Effector memory CD4-positive, alpha-beta T cell (primary cell): Measurements from ENCODE around the gene LRRFIP2.

Source experiments
- DNase-seq, 3 donors: peaks; one replicate each; pipeline ENCODE4 v3.0.0-alpha.2; 2020
- H3K27ac ChIP-seq: 2 replicates; pipeline ENCODE4 v1.7.0; 2013; ENCODE audit warnings: mild to moderate bottlenecking, low read length, moderate library complexity; ENCODE audit not compliant: insufficient read depth, poor library complexity, severe bottlenecking
- H3K27me3 ChIP-seq: replicated peaks from 2 replicates; pipeline ENCODE4 v1.7.0; 2013; ENCODE audit warnings: mild to moderate bottlenecking, low read length; ENCODE audit not compliant: insufficient read depth, control insufficient read depth, poor library complexity, severe bottlenecking
- H3K36me3 ChIP-seq: 2 replicates; pipeline ENCODE4 v1.7.0; 2013; ENCODE audit warnings: mild to moderate bottlenecking, low read length, moderate library complexity; ENCODE audit not compliant: control insufficient read depth, insufficient read depth
- H3K4me1 ChIP-seq: 2 replicates; pipeline ENCODE4 v1.7.0; 2013; ENCODE audit warnings: low read length, mild to moderate bottlenecking; ENCODE audit not compliant: control insufficient read depth, insufficient read depth, poor library complexity, severe bottlenecking
- H3K4me3 ChIP-seq: 2 replicates; pipeline ENCODE4 v1.7.0; 2013; ENCODE audit warnings: low read length, low read depth, mild to moderate bottlenecking; ENCODE audit not compliant: insufficient read depth, poor library complexity, severe bottlenecking
- H3K9me3 ChIP-seq: 2 replicates; pipeline ENCODE4 v1.7.0; 2013; ENCODE audit warnings: mild to moderate bottlenecking, low read length, moderate library complexity; ENCODE audit not compliant: control insufficient read depth

LRRFIP2 gene

DNA sequence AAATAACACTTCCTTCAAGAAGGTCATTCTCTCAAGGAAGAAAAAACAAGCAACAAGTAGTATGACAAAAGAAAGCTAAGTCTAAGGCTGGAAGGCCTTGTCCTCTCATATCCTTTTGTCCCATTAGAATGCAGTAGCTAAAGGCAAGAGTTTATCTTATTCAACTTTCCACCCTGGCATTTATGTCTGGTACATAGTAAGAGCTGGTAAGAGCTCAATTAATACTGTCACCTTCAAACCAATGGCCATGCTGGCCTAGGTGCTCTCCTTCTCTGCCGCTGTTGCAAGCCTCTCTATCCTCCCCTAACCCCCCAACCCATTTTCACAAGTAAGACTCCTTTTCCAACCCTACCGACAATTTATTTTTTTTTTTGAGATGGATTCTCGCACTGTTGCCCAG, 81.9 kb downstream of the LRRFIP2 start:
- no peak for DNase-seq
- Histone ChIP-seq H3K9me3 (no peaks in the 10 kb centered on the region), H3K27me3 (no peaks in the 10 kb centered on the region), H3K4me1 (no peaks in the 10 kb centered on the region), H3K36me3 (no peaks in the 10 kb centered on the region), H3K4me3 (no peak overlapping the region), H3K27ac (no peak overlapping the region)

DNA sequence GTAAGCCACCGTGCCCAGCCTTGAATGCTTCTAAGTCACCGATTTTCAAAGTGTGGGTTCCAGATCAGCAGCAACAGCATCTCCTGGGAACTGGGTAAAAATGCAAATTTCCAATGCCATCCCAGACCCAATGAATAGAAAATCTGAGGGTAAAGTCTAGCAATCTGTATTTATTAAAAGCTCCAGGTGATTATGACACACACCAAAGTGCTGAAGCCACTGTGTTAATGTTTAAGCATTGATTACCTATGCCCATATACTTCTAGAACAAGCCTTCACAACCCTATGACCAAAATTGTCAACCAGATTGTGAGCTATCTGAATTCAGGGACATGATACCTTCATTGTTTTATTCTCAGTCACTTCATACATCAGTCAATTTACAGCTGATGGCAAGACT, 86.5 kb downstream of the LRRFIP2 start:
- Histone ChIP-seq H3K4me1 (no peaks in the 10 kb centered on the region), H3K36me3 (no peaks in the 10 kb centered on the region), H3K27me3 (no peaks in the 10 kb centered on the region), H3K9me3 (no peaks in the 10 kb centered on the region), H3K4me3 (no peak overlapping the region), H3K27ac (no peak overlapping the region)
- DNase-seq, result no peak

DNA sequence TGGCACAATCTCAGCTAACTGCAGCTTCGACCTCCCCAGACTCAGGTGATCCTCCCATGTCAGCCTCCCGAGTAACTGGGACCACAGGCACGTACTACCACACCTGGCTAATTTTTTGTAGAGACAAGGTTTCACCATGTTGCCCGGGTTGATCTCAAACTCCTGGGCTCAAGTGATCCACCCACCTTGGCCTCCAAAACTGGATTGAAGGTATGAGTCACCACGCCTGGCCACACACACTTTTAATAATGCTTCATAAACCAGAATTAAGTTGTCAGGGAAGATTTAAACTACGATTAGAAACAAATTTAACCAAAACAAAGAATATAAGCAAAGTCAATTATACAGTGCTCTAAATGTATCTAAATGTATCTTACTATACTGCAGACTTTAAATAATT, 87.5 kb downstream of the LRRFIP2 start:
- Histone ChIP-seq H3K36me3 (no peaks in the 10 kb centered on the region), H3K27ac (no peak overlapping the region), H3K4me1 (no peaks in the 10 kb centered on the region), H3K9me3 (no peaks in the 10 kb centered on the region), H3K27me3 (no peaks in the 10 kb centered on the region), H3K4me3 (no peak overlapping the region)
- no peak for DNase-seq

DNA sequence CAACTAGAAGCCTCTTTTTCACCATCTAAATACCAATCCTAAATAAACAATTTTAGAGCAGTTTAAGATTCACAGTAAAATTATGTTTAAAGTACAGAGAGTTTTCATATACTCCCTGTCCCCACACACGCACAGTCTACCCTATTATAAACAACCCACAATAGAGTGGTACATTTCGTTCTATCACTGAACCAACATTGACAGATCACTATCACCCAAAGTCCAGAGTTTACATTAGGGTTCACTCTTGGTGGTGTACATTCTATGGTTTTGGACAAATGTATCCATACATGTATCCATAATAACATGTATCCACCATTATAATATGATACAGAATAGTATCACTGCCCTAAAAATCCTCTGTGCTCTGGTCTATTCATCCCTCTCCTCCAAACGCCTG, 92.1 kb downstream of the LRRFIP2 start:
- Histone ChIP-seq H3K9me3 (no peaks in the 10 kb centered on the region), H3K4me3 (no peak overlapping the region), H3K4me1 (no peaks in the 10 kb centered on the region), H3K27me3 (no peaks in the 10 kb centered on the region), H3K36me3 (peaks cover 3% of the 10 kb centered on the region), H3K27ac (no peak overlapping the region)
- DNase-seq, result no peak

DNA sequence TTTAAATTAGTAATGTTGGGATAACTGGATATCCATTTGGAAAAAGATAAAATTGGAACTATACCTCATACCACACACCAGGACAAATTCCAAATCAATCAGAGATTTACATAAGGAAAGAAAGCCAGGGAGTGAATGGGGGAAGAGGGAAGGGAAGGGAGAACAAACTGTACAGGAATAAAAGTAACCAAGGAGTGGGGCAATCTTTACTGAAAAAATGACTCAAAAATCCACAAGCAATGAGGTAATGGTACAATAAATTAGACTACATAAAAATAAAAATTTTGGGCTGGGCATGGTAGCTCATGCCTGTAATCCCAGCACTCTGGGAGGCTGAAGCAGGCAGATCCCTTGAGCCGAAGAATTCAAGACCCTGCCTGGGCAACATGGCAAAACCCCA, 98.4 kb downstream of the LRRFIP2 start:
- Histone ChIP-seq H3K4me1 (no peaks in the 10 kb centered on the region), H3K9me3 (no peaks in the 10 kb centered on the region), H3K27me3 (no peaks in the 10 kb centered on the region), H3K27ac (no peak overlapping the region), H3K4me3 (no peak overlapping the region), H3K36me3 (peaks cover 11% of the 10 kb centered on the region)
- no peak for DNase-seq

DNA sequence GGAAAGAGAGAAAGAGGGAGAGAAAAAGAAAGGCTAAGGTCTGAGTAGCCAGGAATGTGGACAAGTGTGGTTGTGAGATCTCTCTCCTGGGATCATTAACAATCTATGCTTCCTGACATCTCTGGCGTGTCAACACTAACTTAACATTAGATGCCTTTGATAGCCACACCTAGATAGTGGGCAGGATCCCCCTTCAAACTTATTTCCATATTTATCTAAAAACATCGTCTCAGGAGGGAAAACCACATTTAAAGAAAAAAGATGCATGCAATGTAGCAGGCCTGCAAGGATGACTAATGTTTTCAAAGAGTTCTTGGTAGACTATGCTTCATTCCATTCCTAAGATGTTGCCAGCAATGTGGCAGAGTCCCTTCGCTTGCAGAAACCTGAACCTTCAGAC, 100.2 kb downstream of the LRRFIP2 start:
- Histone ChIP-seq H3K27ac (no peak overlapping the region), H3K9me3 (no peaks in the 10 kb centered on the region), H3K4me1 (no peaks in the 10 kb centered on the region), H3K27me3 (no peaks in the 10 kb centered on the region), H3K36me3 (peaks cover 9% of the 10 kb centered on the region), H3K4me3 (no peak overlapping the region)
- DNase-seq, result no peak

DNA sequence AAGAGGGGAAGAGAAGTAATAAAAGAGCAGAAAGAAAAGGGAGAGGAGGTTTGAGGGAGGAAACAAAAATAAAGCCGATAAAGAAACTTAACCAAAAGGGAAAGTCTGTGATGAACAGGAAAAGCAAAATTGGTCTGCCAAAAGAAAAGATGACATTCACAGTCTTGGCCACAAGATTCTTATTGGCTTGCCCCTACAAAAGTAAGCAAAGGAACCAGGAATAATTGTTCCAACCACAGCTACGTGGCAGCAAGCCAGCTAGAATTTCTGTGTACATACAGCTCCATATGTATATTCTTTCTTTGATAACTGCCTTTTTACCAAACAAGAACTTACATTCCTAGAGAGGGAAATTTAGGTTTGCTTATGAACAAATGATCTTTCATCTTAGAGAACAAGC, 101.5 kb downstream of the LRRFIP2 start:
- H3K27ac ChIP-seq, result no peak overlapping the region
- H3K9me3 ChIP-seq, result no peaks in the 10 kb centered on the region
- H3K4me1 ChIP-seq, result no peaks in the 10 kb centered on the region
- no peak overlapping the region for H3K4me3 ChIP-seq
- no peaks in the 10 kb centered on the region for H3K27me3 ChIP-seq
- no peak for DNase-seq
- H3K36me3 ChIP-seq, result peaks cover 7% of the 10 kb centered on the region

DNA sequence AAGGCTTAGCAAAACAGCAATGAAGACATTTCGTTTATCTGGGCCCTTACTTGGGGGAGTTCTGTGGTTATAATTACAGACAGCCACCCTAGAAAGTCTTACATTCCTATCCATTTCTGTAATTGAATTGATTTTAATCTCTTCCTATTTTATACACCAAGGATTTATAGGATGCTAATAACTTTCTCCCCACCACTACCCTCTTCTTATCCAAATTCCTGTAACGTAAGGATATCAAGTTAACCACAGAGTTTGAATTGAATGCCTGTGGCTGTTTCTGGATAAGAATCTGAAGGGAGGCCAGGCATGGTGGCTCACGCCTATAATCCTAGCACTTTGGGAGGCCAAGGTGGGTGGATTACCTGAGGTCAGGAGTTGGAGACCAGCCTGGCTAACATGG, 102.5 kb downstream of the LRRFIP2 start:
- no peak overlapping the region for H3K27ac ChIP-seq
- no peak overlapping the region for H3K4me3 ChIP-seq
- no peaks in the 10 kb centered on the region for H3K4me1 ChIP-seq
- no peaks in the 10 kb centered on the region for H3K9me3 ChIP-seq
- peaks cover 7% of the 10 kb centered on the region for H3K36me3 ChIP-seq
- DNase-seq, result no peak
- H3K27me3 ChIP-seq, result no peaks in the 10 kb centered on the region

DNA sequence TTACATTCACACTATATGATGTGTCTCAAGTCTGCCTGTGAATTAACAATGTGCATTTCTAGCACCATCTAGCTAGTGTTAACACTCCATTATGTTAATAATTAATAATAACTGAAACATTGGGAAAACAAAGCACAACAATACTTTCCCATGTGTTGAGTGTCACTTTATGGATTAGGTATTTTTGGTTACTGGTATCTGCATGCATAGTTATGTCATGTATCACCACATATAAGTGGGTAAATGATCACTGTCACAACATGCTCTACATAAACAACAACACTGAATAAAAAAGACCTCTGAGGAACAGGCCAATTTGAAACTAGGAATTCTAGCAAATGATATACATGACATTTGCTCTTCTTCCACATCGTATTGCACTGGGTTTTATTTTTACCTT, 106.4 kb downstream of the LRRFIP2 start:
- Histone ChIP-seq H3K27ac (no peak overlapping the region), H3K9me3 (no peaks in the 10 kb centered on the region), H3K36me3 (peaks cover 9% of the 10 kb centered on the region), H3K27me3 (no peaks in the 10 kb centered on the region), H3K4me1 (no peaks in the 10 kb centered on the region), H3K4me3 (no peak overlapping the region)
- no peak for DNase-seq

DNA sequence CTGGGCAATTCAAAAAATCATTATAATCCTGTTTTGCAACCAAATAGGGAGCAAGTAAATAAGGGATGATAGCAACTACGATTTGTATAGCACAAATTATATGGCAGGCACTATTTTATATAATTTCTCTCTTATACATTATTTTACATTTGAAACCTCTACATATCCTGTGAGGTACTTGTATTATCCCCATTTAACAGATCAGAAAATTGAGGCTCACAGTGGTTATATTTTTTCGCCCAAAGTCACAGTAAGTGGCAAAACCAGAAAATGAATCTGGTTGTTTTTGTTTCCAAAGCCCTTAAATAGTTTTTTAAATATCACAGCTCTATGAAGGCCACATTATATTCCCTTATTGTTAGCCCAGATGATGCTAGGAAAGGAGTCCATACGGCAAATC, 106.8 kb downstream of the LRRFIP2 start:
- Histone ChIP-seq H3K4me3 (no peak overlapping the region), H3K9me3 (no peaks in the 10 kb centered on the region), H3K4me1 (no peaks in the 10 kb centered on the region), H3K36me3 (peaks cover 13% of the 10 kb centered on the region), H3K27ac (no peak overlapping the region), H3K27me3 (no peaks in the 10 kb centered on the region)
- no peak for DNase-seq

DNA sequence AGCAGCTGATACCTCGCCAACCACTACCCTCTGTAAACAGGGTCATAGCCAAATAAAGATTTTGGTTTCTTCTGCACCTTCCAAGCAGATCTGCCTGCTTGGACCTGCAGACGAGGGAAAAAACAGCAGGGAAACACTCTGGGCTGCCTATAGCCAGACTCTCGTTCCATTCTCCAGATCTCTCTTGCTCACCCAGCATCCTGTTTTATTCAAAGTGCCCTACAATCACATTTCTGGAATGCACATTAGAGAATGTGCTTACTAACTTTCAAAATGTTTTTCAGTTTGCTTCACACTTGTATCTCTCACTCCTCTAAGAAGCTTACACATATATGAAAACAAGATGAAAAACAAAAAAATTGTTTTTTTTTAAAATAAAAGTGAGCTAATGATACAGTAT, 109.6 kb downstream of the LRRFIP2 start:
- no peak for DNase-seq
- no peaks in the 10 kb centered on the region for H3K4me1 ChIP-seq
- no peaks in the 10 kb centered on the region for H3K27me3 ChIP-seq
- H3K36me3 ChIP-seq, result peaks cover 9% of the 10 kb centered on the region
- no peaks in the 10 kb centered on the region for H3K9me3 ChIP-seq
- H3K27ac ChIP-seq, result no peak overlapping the region
- no peak overlapping the region for H3K4me3 ChIP-seq
